Ovary (tissue), 9 donors: ENCODE data around the gene MUSK. TPM values are rescaled to one million over a fixed set of nuclear protein-coding genes. Genes with fewer than 3 reads are reported as not detected.

Source experiments
- DNase-seq, 5 donors: peaks; one replicate each; pipeline ENCODE4 v3.0.0-alpha.2; 2019 to 2020
- H3K27ac ChIP-seq, 2 donors: fragments of 200-600 bp; one replicate each; pipeline versions ENCODE4 v1.5.1 to v1.8.0; 2019 to 2022
- H3K27me3 ChIP-seq: fragments of 200-600 bp; one replicate; pipeline ENCODE4 v1.8.0; 2022
- H3K36me3 ChIP-seq: fragments of 200-600 bp; sonication (generic); one replicate; pipeline ENCODE4 v1.5.1; 2019
- H3K4me1 ChIP-seq: one replicate; pipeline ENCODE4 v1.8.1; 2013; ENCODE audit warnings: mild to moderate bottlenecking, moderate library complexity; ENCODE audit not compliant: insufficient read depth
- H3K4me3 ChIP-seq: fragments of 200-600 bp; sonication (generic); one replicate; pipeline ENCODE4 v1.5.1; 2017
- H3K9me3 ChIP-seq, 2 donors: fragments of 200-600 bp in 1 of 2; sonication (generic) in 1 of 2; one replicate each; pipeline versions ENCODE4 v1.5.1 to v1.8.1; 2013 to 2019; ENCODE audit warnings: mild to moderate bottlenecking in 1 of 2, moderate library complexity in 1 of 2
- EP300 ChIP-seq: sonication (generic); formaldehyde crosslinking; IDR thresholded peaks from one replicate; pipeline ENCODE4 v1.6.1; 2017; ENCODE audit warnings: antibody characterized with exemption
- POLR2A ChIP-seq: fragments of 450-650 bp; IDR thresholded peaks from one replicate; pipeline ENCODE4 v1.6.1; 2017; ENCODE audit warnings: antibody characterized with exemption, mild to moderate bottlenecking, moderate library complexity
- WGBS, 3 donors: extraction: QIAGEN DNeasy Blood & Tissue Kit in 1 of 3; methylation state at CpG; one replicate each; pipeline versions ENCODE4 v1.1.5 to v1.1.7; 2013 to 2017; 5-methylcytosine and 5-hydroxymethylcytosine counted together
- intact Hi-C, 4 donors: fragments of 100-400 bp; cut with DNase I; formaldehyde crosslinking; loops; one replicate each; pipeline versions ENCODE4 v1.11.0 to v1.15.1; 2022 to 2023
- polyA plus RNA-seq, 2 donors: library from polyadenylated mRNA; stranded (reverse); fragments of 200-250 nt in 1 of 2; fragments of 350-450 nt in 1 of 2; fragmentation: Illumina TruSeq in 1 of 2; extraction: RNeasy Lipid Tissue Mini Kit (QIAGEN cat#74804) in 1 of 2; gene quantifications; one replicate each; pipeline ENCODE4 v1.2.3, GENCODE V29; 2013 to 2014
- total RNA-seq, 7 donors: library from RNA; depleted of rRNA in 2 of 7; stranded (reverse); fragments of >200 nt in 2 of 7; fragmentation: NEBNext Ultra II Directional in 3 of 7; extraction: Animal tissue kit (Norgen Biotek cat#: 25700) in 3 of 7; gene quantifications; one replicate each; pipeline versions ENCODE4 v1.1.0 to v1.2.4, GENCODE V29; 2016 to 2023
- TF ChIP-seq, protein P1 (sequence below), 3 donors: fragments of 450-650 bp in 2 of 3; fragments of 200-600 bp in 1 of 3; IDR thresholded peaks; one replicate each; pipeline versions ENCODE4 v1.5.1 to v1.8.0; 2016 to 2022; ENCODE audit warnings: antibody characterized with exemption in 3 of 3, mild to moderate bottlenecking in 1 of 3
- donor health status: DM: no; HTN: no; CAD: no; lungs with moderate emphysema.
- donor health status: DM: no; HTN: no; CAD: no.
- donor health status: Bipolar disorder and iron deficiency.
- donor health status: DM: yes; HTN: yes; CAD: no.
- donor health status: DM: no; HTN: no; CAD: no.
- donor health status: DM: yes; HTN: yes; CAD: no.

The MUSK gene
- total and polyA plus RNA-seq, 9 donors: 0.10 to 0.91 (median 0.17) TPM; not detected in 1

DNA sequence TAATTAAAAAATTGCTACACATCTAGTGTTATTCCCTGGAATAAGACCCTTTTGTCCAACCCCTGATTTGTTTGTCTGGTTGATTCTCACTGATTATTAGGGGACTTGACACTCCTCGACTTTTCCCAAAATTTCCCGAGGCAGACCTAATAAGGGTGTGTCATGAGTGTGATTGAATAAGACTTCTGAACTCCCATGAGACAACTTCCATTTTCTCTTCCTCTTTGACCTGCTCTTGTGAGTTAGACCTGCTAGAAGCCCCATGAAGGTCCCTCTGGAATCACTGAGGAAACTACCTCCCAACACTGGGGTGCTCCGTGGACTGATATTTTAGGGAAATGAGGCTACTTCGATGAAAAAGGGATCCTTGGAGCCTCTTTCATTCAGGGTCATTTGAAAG, 83.4 kb downstream of the MUSK start:
- intact Hi-C loops: no loop called here
- no peak for DNase-seq

DNA sequence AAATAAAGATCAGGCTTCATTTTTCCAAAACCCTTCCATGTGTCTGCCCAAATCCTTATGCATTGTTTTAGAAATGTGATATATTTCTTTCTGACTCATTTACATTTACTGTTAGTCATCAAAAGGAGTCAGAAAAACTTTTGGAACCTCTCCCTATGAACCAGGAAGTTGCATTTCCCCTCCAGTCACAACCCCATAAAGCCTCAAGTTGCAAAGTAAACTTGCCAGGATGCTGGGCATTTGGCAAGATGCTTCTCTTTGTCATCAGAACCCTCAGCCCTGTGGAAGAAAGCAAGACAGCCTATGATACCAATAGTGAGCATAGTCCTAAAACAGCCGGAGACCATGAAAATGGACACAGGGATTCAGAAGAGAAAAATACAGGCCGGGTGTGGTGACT, 84.2 kb downstream of the MUSK start:
- TF ChIP-seq, protein P1, sequence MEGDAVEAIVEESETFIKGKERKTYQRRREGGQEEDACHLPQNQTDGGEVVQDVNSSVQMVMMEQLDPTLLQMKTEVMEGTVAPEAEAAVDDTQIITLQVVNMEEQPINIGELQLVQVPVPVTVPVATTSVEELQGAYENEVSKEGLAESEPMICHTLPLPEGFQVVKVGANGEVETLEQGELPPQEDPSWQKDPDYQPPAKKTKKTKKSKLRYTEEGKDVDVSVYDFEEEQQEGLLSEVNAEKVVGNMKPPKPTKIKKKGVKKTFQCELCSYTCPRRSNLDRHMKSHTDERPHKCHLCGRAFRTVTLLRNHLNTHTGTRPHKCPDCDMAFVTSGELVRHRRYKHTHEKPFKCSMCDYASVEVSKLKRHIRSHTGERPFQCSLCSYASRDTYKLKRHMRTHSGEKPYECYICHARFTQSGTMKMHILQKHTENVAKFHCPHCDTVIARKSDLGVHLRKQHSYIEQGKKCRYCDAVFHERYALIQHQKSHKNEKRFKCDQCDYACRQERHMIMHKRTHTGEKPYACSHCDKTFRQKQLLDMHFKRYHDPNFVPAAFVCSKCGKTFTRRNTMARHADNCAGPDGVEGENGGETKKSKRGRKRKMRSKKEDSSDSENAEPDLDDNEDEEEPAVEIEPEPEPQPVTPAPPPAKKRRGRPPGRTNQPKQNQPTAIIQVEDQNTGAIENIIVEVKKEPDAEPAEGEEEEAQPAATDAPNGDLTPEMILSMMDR (IDR thresholded peaks at IDR 0.05): no peak
- TF ChIP-seq EP300 (no peak), POLR2A (no peak)
- H3K4me3 ChIP-seq: no peak overlapping the region
- H3K4me1 ChIP-seq: peaks cover 3% of the 10 kb centered on the region
- 95 to 100% (median 98%) methylated on average over 2 of the region's 2 CpGs for WGBS, 3 donors
- intact Hi-C loops: no loop called here
- no peaks in the 10 kb centered on the region for H3K9me3 ChIP-seq
- DNase-seq: no peak
- H3K27me3 ChIP-seq: no peaks in the 10 kb centered on the region
- no peaks in the 10 kb centered on the region for H3K36me3 ChIP-seq
- H3K27ac ChIP-seq: no peak overlapping the region

More for the DNA sequence above, 83.4 kb downstream of the MUSK start:
- Histone ChIP-seq H3K4me1 (peaks cover 3% of the 10 kb centered on the region), H3K36me3 (no peaks in the 10 kb centered on the region), H3K27me3 (no peaks in the 10 kb centered on the region), H3K9me3 (no peaks in the 10 kb centered on the region), H3K27ac (no peak overlapping the region), H3K4me3 (no peak overlapping the region)
- WGBS, 3 donors: 94 to 96% (median 96%) methylated on average over 4 of the region's 4 CpGs
- TF ChIP-seq, protein P1 (IDR thresholded peaks at IDR 0.05): no peak
- TF ChIP-seq POLR2A (no peak), EP300 (no peak)

GRCh38 chr9:110753731-110754231, 85.2 kb downstream of the MUSK start:
- H3K9me3 ChIP-seq: no peaks in the 10 kb centered on the region
- intact Hi-C loops: no loop called here
- TF ChIP-seq POLR2A (no peak), EP300 (no peak)
- TF ChIP-seq, protein P1 (IDR thresholded peaks at IDR 0.05): no peak
- H3K27me3 ChIP-seq: no peaks in the 10 kb centered on the region
- H3K4me1 ChIP-seq: peaks cover 3% of the 10 kb centered on the region
- no peak overlapping the region for H3K27ac ChIP-seq
- WGBS, 3 donors: 88 to 97% (median 91%) methylated on average over 1 of the region's 1 CpG
- H3K4me3 ChIP-seq: no peak overlapping the region
- no peak for DNase-seq
- no peaks in the 10 kb centered on the region for H3K36me3 ChIP-seq

- H3K4me1 ChIP-seq: peaks cover 2% of the 10 kb centered on the region
- intact Hi-C loops: no loop called here
- DNase-seq: no peak
- no peak overlapping the region for H3K4me3 ChIP-seq
- no peak overlapping the region for H3K27ac ChIP-seq
- H3K36me3 ChIP-seq: no peaks in the 10 kb centered on the region
- H3K27me3 ChIP-seq: no peaks in the 10 kb centered on the region
- TF ChIP-seq POLR2A (no peak), EP300 (no peak)
- TF ChIP-seq, protein P1 (IDR thresholded peaks at IDR 0.05): no peak
- H3K9me3 ChIP-seq: no peaks in the 10 kb centered on the region
Measured at GRCh38 chr9:110755179-110755578, 86.6 kb downstream of the MUSK start.

DNA sequence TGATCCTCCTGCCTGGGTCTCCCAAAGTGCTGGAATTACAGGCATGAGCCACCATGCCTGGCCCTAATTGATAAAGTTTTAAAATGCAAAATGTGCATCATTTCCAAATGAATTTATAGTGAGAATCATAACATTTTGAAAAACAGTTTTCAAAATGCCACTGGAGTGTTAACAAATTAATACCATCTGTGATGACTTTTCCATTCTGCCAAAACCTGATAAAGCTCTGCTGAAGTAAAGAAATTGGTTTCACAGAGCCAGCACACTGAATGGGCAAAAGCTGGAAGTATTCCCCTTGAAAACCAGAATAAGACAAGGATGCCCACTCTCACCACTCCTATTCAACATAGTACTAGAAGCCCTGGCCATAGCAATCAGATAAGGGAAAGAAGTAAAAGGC, 89.6 kb downstream of the MUSK start:
- Histone ChIP-seq H3K4me3 (no peak overlapping the region), H3K27ac (no peak overlapping the region), H3K9me3 (no peaks in the 10 kb centered on the region), H3K4me1 (no peaks in the 10 kb centered on the region), H3K36me3 (no peaks in the 10 kb centered on the region), H3K27me3 (no peaks in the 10 kb centered on the region)
- DNase-seq: no peak
- intact Hi-C loops: no loop called here
- TF ChIP-seq EP300 (no peak), POLR2A (no peak)
- TF ChIP-seq, protein P1 (IDR thresholded peaks at IDR 0.05): no peak
